Activated CD4-positive, alpha-beta T cell treated with anti-CD3 and anti-CD28 coated beads, Interleukin-2, amount 50 U/mL, for 24 hours (primary cell): ENCODE data around the gene INPP5J.
"Not testable (repeated sequence)": the region's sequence is repeated elsewhere in the genome, so short reads cannot be mapped to it uniquely, and the experiment has no call there.

ENCODE experiments used
- DNase-seq, 2 donors: peaks; one replicate each; pipeline ENCODE4 v3.0.0-alpha.2; 2020; ENCODE audit warnings: low read depth in 1 of 2, low spot score in 1 of 2

The INPP5J gene

GRCh38 chr22:31122532-31123291 lies at the start of gene INPP5J:
INPP5J (plus strand) TSS chr22:31122966; CDS start chr22:31123015, 49 bp downstream.
- DNase-seq = no peak

GRCh38 chr22:31073125-31073524 lies 49.6 kb upstream of the INPP5J start:
- DNase-seq = not testable (repeated sequence)

- not testable (repeated sequence) for DNase-seq
Observed at GRCh38 chr22:31073545-31074145, 49.1 kb upstream of the INPP5J start.

GRCh38 chr22:31075961-31076360 lies 46.8 kb upstream of the INPP5J start:
- DNase-seq = no peak

- no peak for DNase-seq
Observed at GRCh38 chr22:31077681-31078080, 45.1 kb upstream of the INPP5J start.

- not testable (repeated sequence) for DNase-seq
Observed at GRCh38 chr22:31078389-31078788, 44.4 kb upstream of the INPP5J start.

- DNase-seq = no peak
Observed at GRCh38 chr22:31079095-31079642, 43.6 kb upstream of the INPP5J start.

- DNase-seq = no peak
Observed at GRCh38 chr22:31080164-31080847, 42.5 kb upstream of the INPP5J start.

- peak; percentile 71 to 83 for DNase-seq
Observed at GRCh38 chr22:31080848-31081649, 41.7 kb upstream of the INPP5J start, which contains the start of gene SMTN. SMTN (plus strand) TSS chr22:31081318; CDS start chr22:31083259, 1,941 bp downstream.

GRCh38 chr22:31081963-31082605 lies 40.7 kb upstream of the INPP5J start:
- DNase-seq = no peak

GRCh38 chr22:31082606-31083376 lies 40.0 kb upstream of the INPP5J start:
- DNase-seq = peak in 1 of 2 donors; percentile 33

GRCh38 chr22:31083377-31083768 lies 39.4 kb upstream of the INPP5J start:
- no peak for DNase-seq

- no peak for DNase-seq
Observed at GRCh38 chr22:31083923-31084810, 38.6 kb upstream of the INPP5J start.

- DNase-seq = peak; percentile 75 to 83
Observed at GRCh38 chr22:31084811-31085492, 37.8 kb upstream of the INPP5J start.

GRCh38 chr22:31085493-31085824 lies 37.3 kb upstream of the INPP5J start:
- no peak for DNase-seq

- no peak for DNase-seq
Observed at GRCh38 chr22:31085928-31086327, 36.8 kb upstream of the INPP5J start.

- DNase-seq = no peak
Observed at GRCh38 chr22:31086703-31087330, 35.9 kb upstream of the INPP5J start.

GRCh38 chr22:31087744-31088215 lies 35.0 kb upstream of the INPP5J start:
- no peak for DNase-seq
